Neural progenitor cell (in vitro differentiated cells): ENCODE measurements around the gene APCDD1L. TPM values are rescaled to one million over a fixed set of nuclear protein-coding genes. Genes with fewer than 3 reads are reported as not detected.

Source experiments
- DNase-seq: peaks from one replicate; pipeline ENCODE4 v3.0.0-alpha.2; 2016; ENCODE audit warnings: low spot score
- H2AFZ ChIP-seq: fragments of 200-600 bp; sonication (generic); replicated peaks from 2 replicates; pipeline ENCODE4 v1.6.1; 2016; ENCODE audit warnings: antibody characterized with exemption
- H3F3A ChIP-seq: fragments of 200-600 bp; sonication (generic); 2 replicates; pipeline ENCODE4 v1.6.1; 2016; ENCODE audit warnings: antibody characterized with exemption, low read depth
- H3K27ac ChIP-seq: fragments of 200-600 bp; sonication (generic); 2 replicates; pipeline ENCODE4 v1.5.1; 2016; ENCODE audit warnings: mild to moderate bottlenecking
- H3K27me3 ChIP-seq: fragments of 200-600 bp; sonication (generic); 2 replicates; pipeline ENCODE4 v1.6.1; 2016; ENCODE audit warnings: mild to moderate bottlenecking, moderate library complexity
- H3K36me3 ChIP-seq: fragments of 200-600 bp; sonication (generic); 2 replicates; pipeline ENCODE4 v1.5.1; 2016
- H3K4me1 ChIP-seq: fragments of 200-600 bp; sonication (generic); 2 replicates; pipeline ENCODE4 v1.6.1; 2016; ENCODE audit warnings: mixed run types
- H3K4me2 ChIP-seq: fragments of 200-600 bp; sonication (generic); 2 replicates; pipeline ENCODE4 v1.6.1; 2016
- H3K4me3 ChIP-seq: fragments of 200-600 bp; sonication (generic); 2 replicates; pipeline ENCODE4 v1.5.1; 2016
- H3K79me2 ChIP-seq: fragments of 200-600 bp; sonication (generic); 2 replicates; pipeline ENCODE4 v1.6.1; 2016; ENCODE audit warnings: low read depth
- H3K9ac ChIP-seq: fragments of 200-600 bp; sonication (generic); 2 replicates; pipeline ENCODE4 v1.6.1; 2016
- H3K9me3 ChIP-seq: fragments of 200-600 bp; sonication (generic); 2 replicates; pipeline ENCODE4 v1.5.1; 2016; ENCODE audit warnings: low read depth
- H4K20me1 ChIP-seq: fragments of 200-600 bp; sonication (generic); 2 replicates; pipeline ENCODE4 v1.6.1; 2016; ENCODE audit warnings: low read depth
- H3K27ac Mint-ChIP-seq: 3 replicates; pipeline ENCODE4 v1.8.0; 2021; ENCODE audit warnings: mixed read lengths
- H3K27me3 Mint-ChIP-seq: 2 replicates; pipeline ENCODE4 v1.8.0; 2022; ENCODE audit warnings: low read depth, mild to moderate bottlenecking, inconsistent platforms, moderate library complexity, mixed read lengths; ENCODE audit not compliant: insufficient read depth
- H3K36me3 Mint-ChIP-seq: 3 replicates; pipeline ENCODE4 v1.8.0; 2021; ENCODE audit warnings: mixed read lengths
- H3K4me1 Mint-ChIP-seq: 3 replicates; pipeline ENCODE4 v1.8.0; 2021; ENCODE audit warnings: mixed read lengths
- H3K4me3 Mint-ChIP-seq: 3 replicates; pipeline ENCODE4 v1.8.0; 2021; ENCODE audit warnings: mild to moderate bottlenecking, moderate library complexity, mixed read lengths
- H3K9me3 Mint-ChIP-seq: 3 replicates; pipeline ENCODE4 v1.8.0; 2020; ENCODE audit warnings: mixed read lengths
- EZH2 ChIP-seq: fragments of 200-600 bp; sonication (generic); IDR thresholded peaks from 2 replicates; pipeline ENCODE4 v1.6.1; 2017; ENCODE audit warnings: antibody characterized with exemption, mild to moderate bottlenecking, moderate library complexity
- EZH2phosphoT487 ChIP-seq: fragments of 200-600 bp; sonication (generic); IDR thresholded peaks from 2 replicates; pipeline ENCODE4 v1.6.1; 2017; ENCODE audit warnings: antibody characterized with exemption
- total RNA-seq: library from RNA; depleted of rRNA; stranded (reverse); fragments of >200 nt; gene quantifications from 2 replicates; pipeline ENCODE4 v1.2.3, GENCODE V29; 2015; ENCODE audit warnings: low replicate concordance
- TF ChIP-seq, protein P1 (sequence below): fragments of 200-600 bp; sonication (generic); IDR thresholded peaks from 2 replicates; pipeline ENCODE4 v1.5.1; 2017; ENCODE audit warnings: antibody characterized with exemption, mild to moderate bottlenecking

Gene APCDD1L
- total RNA-seq, 1 donor from 2014 or later = not detected

DNA sequence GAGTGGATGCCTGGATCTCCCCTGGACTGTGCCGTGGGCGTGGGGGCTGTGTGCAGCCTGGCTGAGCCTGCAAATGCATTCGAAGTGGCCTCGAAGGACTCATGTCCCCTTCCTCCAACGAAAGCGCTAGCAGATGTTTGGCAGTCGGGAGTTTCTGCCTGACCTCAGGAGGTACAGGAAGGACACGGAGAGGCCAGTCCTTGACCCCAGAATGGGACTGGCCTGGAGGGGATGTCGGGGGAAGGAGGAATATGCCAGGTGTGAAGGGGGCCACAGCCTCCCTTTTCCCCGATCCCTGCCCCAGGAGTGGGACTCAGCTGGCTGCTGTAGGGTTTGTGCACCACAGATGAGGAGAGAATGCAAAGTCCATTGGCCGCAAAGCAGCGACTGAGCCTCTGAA lies 45.6 kb downstream of the APCDD1L start:
- Histone ChIP-seq H2AFZ (no peak overlapping the region), H3K27me3 (no peaks in the 10 kb centered on the region), H3K36me3 (no peaks in the 10 kb centered on the region), H3K4me1 (peaks cover 5% of the 10 kb centered on the region), H3K27ac (no peak overlapping the region), H4K20me1 (no peaks in the 10 kb centered on the region), H3K4me2 (no peak overlapping the region), H3K9me3 (no peaks in the 10 kb centered on the region), H3F3A (no peaks in the 10 kb centered on the region), H3K79me2 (no peaks in the 10 kb centered on the region), H3K4me3 (no peak overlapping the region), H3K9ac (no peak overlapping the region)
- Mint-ChIP-seq H3K4me1 (no peaks in the 10 kb centered on the region), H3K9me3 (no peaks in the 10 kb centered on the region), H3K27ac (no peak overlapping the region), H3K27me3 (peaks cover 9% of the 10 kb centered on the region), H3K36me3 (no peaks in the 10 kb centered on the region), H3K4me3 (no peak overlapping the region)
- TF ChIP-seq, protein P1, sequence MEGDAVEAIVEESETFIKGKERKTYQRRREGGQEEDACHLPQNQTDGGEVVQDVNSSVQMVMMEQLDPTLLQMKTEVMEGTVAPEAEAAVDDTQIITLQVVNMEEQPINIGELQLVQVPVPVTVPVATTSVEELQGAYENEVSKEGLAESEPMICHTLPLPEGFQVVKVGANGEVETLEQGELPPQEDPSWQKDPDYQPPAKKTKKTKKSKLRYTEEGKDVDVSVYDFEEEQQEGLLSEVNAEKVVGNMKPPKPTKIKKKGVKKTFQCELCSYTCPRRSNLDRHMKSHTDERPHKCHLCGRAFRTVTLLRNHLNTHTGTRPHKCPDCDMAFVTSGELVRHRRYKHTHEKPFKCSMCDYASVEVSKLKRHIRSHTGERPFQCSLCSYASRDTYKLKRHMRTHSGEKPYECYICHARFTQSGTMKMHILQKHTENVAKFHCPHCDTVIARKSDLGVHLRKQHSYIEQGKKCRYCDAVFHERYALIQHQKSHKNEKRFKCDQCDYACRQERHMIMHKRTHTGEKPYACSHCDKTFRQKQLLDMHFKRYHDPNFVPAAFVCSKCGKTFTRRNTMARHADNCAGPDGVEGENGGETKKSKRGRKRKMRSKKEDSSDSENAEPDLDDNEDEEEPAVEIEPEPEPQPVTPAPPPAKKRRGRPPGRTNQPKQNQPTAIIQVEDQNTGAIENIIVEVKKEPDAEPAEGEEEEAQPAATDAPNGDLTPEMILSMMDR = no peak
- TF ChIP-seq EZH2 = no peak
- TF ChIP-seq EZH2phosphoT487 = no peak
- no peak for DNase-seq

DNA sequence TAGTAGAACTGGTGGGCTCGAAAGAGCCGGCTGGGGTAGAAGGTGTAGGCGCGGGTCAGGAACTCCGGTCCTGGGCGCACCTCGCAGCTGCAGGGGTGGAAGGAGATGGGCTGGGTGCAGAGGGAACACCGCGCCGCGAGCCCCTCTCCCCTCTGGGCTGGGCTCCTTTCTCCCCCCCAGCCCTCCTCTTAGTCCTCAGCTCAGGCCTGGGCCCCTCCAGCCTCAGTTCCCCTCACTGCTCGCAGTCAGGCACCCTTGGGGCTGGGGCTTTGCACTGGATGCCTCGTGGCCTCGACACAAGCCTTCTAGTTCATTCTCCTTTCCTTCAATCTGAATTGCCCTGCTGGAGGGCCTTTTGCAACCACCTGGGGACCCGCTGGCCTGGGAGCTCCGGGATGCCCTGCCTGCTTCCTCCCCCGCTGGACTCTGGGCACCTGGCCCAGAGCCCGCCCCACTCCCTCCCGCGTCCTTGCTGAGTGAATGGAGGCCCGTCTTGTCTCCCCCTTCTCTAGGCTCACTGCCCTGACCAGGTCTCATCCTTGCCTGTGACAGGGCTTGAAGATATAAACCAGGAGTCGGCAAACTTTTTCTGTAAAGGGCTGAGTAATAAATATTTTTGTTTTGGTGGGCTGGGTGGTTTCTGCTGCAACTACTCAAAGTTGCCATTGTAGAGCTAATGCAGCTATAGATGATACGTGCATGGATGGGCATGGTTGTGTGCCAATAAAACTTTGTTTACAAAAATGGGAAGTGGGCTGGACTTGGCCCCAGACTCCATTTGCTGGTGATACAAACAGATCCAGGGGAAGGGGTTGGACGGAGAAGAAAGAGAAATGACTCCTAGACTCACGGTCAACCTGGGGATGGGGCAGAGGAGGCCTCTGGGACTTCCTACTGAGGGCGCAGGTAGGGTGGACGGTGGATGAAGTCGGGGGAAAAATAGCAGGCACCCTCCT lies 47.3 kb downstream of the APCDD1L start:
- Histone ChIP-seq H3K27ac (no peak overlapping the region), H3K4me2 (no peak overlapping the region), H3K79me2 (no peaks in the 10 kb centered on the region), H3K4me3 (no peak overlapping the region), H3K9me3 (no peaks in the 10 kb centered on the region), H2AFZ (no peak overlapping the region), H4K20me1 (no peaks in the 10 kb centered on the region), H3K36me3 (no peaks in the 10 kb centered on the region), H3K9ac (no peak overlapping the region), H3K27me3 (no peaks in the 10 kb centered on the region), H3K4me1 (peaks cover 5% of the 10 kb centered on the region), H3F3A (no peaks in the 10 kb centered on the region)
- Mint-ChIP-seq H3K4me3 (no peak overlapping the region), H3K9me3 (no peaks in the 10 kb centered on the region), H3K27ac (no peak overlapping the region), H3K36me3 (no peaks in the 10 kb centered on the region), H3K4me1 (peaks cover 3% of the 10 kb centered on the region), H3K27me3 (peaks cover 9% of the 10 kb centered on the region)
- no peak for DNase-seq
- TF ChIP-seq EZH2phosphoT487 = no peak

DNA sequence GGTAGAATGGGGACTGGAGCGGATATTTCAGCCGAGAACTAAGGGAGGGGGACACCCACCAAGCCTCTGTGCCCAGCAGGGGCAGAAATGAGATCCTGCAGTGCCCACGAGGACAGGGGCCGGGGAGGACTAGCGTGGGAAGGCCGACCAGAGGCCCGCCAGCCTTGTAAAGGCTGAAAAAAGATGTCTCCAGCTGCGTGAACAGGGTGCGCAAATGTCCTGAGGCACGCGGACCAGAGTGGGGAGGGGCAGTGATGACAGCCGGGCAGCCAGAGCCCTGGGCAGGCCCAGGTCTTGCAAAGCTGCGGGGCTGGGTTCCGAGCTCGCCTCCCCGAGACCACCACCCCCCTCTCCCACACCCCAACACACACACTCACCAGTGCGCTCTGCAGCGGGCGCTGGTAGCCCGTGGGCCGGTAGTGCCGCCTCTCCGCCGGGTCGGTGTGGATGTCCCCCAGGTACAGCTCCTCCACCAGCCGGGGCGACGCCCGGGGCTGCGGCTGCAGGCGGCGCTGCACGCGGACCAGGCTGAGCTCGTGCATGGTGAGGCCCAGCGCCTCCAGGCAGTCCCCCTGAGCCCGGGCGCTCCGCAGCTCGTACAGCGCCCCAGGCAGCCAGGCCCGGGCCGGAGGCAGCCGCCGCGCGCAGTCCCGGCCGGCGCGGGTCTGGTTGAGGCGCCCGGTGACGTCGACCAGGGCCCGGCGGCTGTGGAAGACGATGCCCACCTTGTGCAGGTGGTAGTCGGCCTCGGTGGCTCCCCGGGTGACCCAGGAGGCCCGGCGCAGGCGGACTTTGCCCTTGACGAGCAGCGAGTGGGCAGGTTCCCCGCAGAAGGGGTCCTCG lies 48.2 kb downstream of the APCDD1L start:
- no peaks in the 10 kb centered on the region for H3K36me3 ChIP-seq
- no peak overlapping the region for H3K27ac ChIP-seq
- peaks cover 5% of the 10 kb centered on the region for H3K4me1 ChIP-seq
- no peaks in the 10 kb centered on the region for H3F3A ChIP-seq
- H3K9me3 Mint-ChIP-seq = no peaks in the 10 kb centered on the region
- H3K9ac ChIP-seq = no peak overlapping the region
- H3K4me3 ChIP-seq = no peak overlapping the region
- no peaks in the 10 kb centered on the region for H3K9me3 ChIP-seq
- no peak overlapping the region for H3K4me3 Mint-ChIP-seq
- H3K27me3 Mint-ChIP-seq = peaks cover 6% of the 10 kb centered on the region
- H3K27me3 ChIP-seq = no peaks in the 10 kb centered on the region
- H4K20me1 ChIP-seq = no peaks in the 10 kb centered on the region
- TF ChIP-seq, protein P1 = no peak
- no peak for TF ChIP-seq EZH2
- H3K4me2 ChIP-seq = no peak overlapping the region
- no peaks in the 10 kb centered on the region for H3K36me3 Mint-ChIP-seq
- H2AFZ ChIP-seq = no peak overlapping the region
- H3K4me1 Mint-ChIP-seq = peaks cover 3% of the 10 kb centered on the region
- DNase-seq = no peak
- H3K27ac Mint-ChIP-seq = no peak overlapping the region
- H3K79me2 ChIP-seq = no peaks in the 10 kb centered on the region
